D721Med (cell line): ENCODE measurements around the gene SPTBN4.

Experiments
- DNase-seq: peaks from one replicate; pipeline ENCODE4 v3.0.0; 2011; ENCODE audit warnings: low spot score; ENCODE audit not compliant: insufficient read length
- FAIRE-seq: peaks from 2 replicates; lab custom pipeline; 2011; peaks lifted over from hg19 to GRCh38; lab: Jason Lieb, UNC
- CTCF ChIP-seq: IDR thresholded peaks from 2 replicates; pipeline ENCODE4 v1.5.1; 2012; ENCODE audit warnings: mild to moderate bottlenecking, control low read depth; ENCODE audit not compliant: insufficient read depth; ENCODE audit errors: missing control alignments

The SPTBN4 gene

GRCh38 chr19:40598918-40599307, 132.1 kb downstream of the SPTBN4 start:
- FAIRE-seq (no peak), DNase-seq (no peak)
- no peak for TF ChIP-seq CTCF

GRCh38 chr19:40599331-40599901, 132.6 kb downstream of the SPTBN4 start:
- FAIRE-seq (no peak), DNase-seq (no peak)
- no peak for TF ChIP-seq CTCF

- no peak for TF ChIP-seq CTCF
Measured at GRCh38 chr19:40599902-40600569, 133.2 kb downstream of the SPTBN4 start.

GRCh38 chr19:40600570-40601133, 133.9 kb downstream of the SPTBN4 start:
- no peak for TF ChIP-seq CTCF
- FAIRE-seq (no peak), DNase-seq (no peak)

More at GRCh38 chr19:40599902-40600569, 133.2 kb downstream of the SPTBN4 start:
- DNase-seq: no peak
- FAIRE-seq: no peak

- DNase-seq (no peak), FAIRE-seq (no peak)
- TF ChIP-seq CTCF: peak; percentile 22
Measured at GRCh38 chr19:40601134-40601974, 134.6 kb downstream of the SPTBN4 start, which contains the start of gene LTBP4. Gene LTBP4, plus strand, starts transcription at chr19:40601369. Its CDS starts 19 bp downstream, at chr19:40601388.

GRCh38 chr19:40603071-40603388, 136.2 kb downstream of the SPTBN4 start:
- peak; percentile 69 for DNase-seq
- FAIRE-seq: no peak
- no peak for TF ChIP-seq CTCF
